Activated T-helper 1 cell treated with anti-CD3 and anti-CD28 coated beads, Interleukin-2, amount 50 U/mL, for 16 hours (primary cell): Measurements from ENCODE around the gene NFU1.
A peak's percentile ranks its signal among the peaks of the same experiment; 100 is the strongest.

Experiments used
- DNase-seq, 2 donors: peaks; one replicate each; pipeline ENCODE4 v3.0.0-alpha.2; 2020; ENCODE audit warnings: low read depth in 1 of 2, low spot score in 1 of 2

NFU1 gene

GRCh38 chr2:69436938-69437750, at the start of gene NFU1:
Gene NFU1, minus strand, starts transcription at chr2:69437435. Its CDS starts 13 bp downstream, at chr2:69437422.
- DNase-seq, result peak; percentile 62 to 79

GRCh38 chr2:69483696-69484095, 46.5 kb upstream of the NFU1 start:
- no peak for DNase-seq

DNA sequence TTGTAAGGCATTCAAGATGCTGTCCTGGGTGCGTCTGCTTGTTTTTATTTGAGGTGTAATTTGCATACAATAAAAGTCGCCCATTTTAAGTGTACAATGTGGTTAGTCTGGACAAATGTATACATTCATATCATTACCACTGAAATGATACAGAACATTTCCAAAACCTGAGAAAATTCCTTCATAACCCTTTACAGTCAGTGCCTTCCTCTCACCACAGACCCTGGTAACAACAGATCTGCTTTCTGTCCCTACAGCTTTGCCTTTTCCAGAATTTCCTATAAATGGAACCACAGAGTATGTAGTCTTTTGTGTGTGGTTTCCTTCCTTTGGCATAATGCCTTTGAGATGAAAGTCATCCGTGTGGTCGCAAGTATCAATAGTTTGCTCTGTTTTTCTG, 45.8 kb upstream of the NFU1 start:
- DNase-seq, result no peak

DNA sequence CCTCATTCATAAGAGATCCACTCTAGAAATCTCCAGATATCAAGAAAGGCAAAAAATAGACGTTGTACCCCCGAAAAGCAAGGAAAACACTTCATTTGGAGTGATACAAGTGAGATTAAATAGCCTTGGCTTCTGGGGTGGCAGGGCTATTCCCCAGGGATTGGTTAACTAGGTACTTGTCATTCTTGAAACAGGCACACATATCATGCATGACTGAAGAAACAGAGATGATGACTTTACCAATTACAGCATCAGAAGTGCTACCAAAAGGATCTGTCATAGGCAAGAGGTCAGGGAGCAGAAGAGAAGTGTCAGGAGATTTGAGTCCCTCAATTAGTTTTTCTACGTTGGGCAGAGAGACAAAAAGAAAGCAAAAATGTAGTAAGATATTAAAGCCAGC, 45.2 kb upstream of the NFU1 start:
- DNase-seq, result no peak

GRCh38 chr2:69481421-69481820, 44.2 kb upstream of the NFU1 start:
- no peak for DNase-seq

DNA sequence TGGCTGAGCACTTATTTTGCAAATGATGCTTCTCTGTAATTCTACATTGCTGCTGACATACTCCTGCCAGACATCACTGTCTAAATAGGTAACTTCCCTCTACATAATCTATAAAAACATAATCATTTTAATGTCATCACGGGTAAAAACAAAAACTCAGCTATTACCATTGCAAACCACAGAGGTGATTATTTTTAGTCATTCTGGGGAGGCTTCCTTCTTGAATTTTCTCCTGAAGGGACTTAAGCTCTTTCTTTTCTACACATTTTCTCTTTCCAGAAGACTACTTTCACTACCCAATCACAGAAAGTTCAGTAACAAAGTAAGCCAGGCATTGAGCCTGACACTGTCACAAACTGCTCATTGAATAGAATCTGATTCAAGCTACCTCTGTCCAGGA, 40.4 kb upstream of the NFU1 start:
- DNase-seq, result no peak

GRCh38 chr2:69474688-69475087, 37.5 kb upstream of the NFU1 start:
- no peak for DNase-seq

GRCh38 chr2:69471793-69472192, 34.6 kb upstream of the NFU1 start:
- DNase-seq, result no peak

DNA sequence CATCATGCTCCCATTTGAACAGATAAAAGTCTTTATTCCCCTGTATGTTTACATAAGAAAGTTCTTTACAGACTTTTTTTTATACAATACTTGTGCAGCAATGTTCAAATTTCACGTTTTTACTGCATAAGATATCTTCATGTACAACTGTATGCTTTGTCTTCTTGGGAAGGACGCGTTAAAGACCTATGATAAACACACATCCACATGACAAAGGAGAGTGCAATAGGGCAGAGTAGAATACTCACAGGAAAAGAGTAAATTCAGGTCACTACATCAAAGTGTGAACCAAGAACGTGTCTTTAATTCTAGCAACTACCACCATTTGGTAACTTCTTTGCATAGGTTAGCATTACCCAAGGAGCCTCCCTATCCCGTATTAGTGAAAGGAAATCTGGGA, 33.7 kb upstream of the NFU1 start:
- no peak for DNase-seq

DNA sequence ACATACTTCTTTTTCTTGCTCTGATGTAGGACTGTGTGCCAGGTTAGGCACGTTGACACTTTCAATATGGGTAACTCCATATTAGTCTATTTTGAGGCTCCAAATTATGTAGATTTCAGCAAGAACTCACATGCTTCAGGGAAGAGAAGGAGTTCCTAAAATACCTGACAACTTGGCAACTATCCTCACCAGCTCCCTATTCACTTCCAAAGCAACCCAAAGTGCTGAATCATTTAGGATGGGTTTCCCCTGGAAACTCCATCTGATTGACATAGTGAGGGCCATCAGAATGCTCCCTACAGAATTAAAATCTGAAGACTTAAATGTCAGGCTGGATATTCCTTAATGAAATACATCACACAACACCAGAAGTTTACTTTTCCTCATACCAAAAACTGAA, 32.5 kb upstream of the NFU1 start:
- DNase-seq, result no peak

GRCh38 chr2:69469375-69469774, 32.1 kb upstream of the NFU1 start:
- DNase-seq, result no peak

- no peak for DNase-seq
These were observed 29.5 kb upstream of the NFU1 start for GRCh38 chr2:69466728-69467127.

DNA sequence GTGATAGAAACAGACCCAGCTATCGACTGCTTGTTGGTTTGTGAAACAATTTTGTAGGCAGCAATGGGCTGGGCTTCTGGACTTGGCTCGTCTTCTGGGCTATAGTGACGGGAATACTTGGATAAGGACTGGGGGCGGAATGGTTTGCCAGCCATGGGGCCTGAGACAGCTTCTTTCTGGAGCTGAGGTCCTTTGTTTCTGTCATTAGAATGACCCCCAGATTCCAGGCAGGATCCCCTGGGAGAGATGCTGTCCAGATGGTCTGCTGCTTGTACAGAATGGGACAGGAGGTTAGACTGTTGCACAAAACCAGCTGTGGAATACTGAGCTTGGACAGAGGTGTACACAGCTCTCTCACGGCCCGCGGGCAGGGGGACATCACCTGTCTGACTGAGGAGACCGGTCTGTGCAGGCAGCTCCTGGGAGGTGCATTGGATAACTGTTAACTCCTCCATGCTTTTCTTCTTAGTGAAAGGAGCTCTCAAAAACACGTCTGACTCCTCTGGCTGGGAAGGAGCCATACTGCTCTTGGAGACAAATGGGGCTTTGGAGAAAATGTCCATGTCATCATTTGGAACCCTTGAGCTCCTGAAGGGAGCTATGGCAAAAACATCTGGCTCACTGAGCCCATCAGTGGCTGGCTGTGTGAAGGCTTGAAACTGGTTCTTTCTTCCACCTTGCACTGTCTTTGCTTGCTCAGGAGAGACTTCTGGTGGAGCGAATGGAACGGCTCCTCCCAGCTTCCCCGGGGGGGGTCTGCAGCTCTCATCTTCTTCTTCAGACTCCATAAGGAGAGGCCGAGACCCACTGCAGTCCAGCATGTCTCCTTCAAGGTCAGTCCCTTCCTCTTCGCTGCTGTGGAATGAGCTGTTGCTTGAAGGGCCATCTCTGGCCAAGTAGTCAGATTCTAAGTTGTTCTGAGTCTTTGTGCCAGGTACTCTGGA, 28.6 kb upstream of the NFU1 start:
- DNase-seq, result no peak

DNA sequence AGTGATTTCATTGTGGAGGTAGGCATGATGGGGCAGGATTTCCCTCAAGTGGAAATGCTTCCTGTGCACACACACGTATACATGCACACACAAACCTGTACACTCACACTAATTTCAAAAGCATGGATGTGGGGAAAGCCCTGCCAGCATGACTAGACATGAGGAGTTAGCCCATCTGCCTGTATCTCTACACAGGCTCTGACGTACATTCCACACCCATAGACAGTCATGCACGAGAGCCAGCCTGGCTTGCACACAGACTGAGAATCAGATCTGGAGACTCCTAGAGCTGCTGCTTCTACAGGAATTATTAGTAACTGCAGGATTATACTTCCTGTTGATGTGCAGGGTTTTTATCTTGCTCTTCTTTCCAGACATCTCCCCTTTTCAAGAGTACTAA, 27.3 kb upstream of the NFU1 start:
- DNase-seq, result no peak

- no peak for DNase-seq
These were observed 25.5 kb upstream of the NFU1 start for GRCh38 chr2:69462780-69463179.

- DNase-seq, result no peak
These were observed 24.2 kb upstream of the NFU1 start for GRCh38 chr2:69461404-69461803.

- DNase-seq, result no peak
These were observed 22.7 kb upstream of the NFU1 start for GRCh38 chr2:69459936-69460335.

DNA sequence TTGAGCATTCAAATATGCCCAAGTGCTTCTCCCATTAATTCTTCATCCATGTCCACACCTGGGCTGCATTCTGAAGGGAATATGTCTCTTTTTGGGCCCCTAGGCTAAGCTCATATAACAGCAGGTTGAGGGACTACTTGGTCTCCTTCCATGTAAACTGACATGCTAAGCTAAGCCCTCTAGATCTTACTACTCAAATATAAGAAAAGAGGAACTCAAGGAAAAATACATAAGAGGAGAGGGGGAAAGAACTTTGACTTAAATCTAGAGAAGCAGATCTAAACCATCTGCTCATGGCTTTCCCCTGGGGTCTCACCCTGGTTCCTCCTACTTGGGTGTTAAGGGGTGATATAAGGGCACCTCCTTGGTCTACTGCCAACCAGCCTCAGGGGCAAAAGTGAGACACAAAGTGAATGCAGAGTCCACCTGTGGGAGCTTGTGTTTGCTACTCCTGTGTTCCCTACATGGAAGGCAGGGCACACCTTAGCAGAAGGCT, 19.8 kb upstream of the NFU1 start:
- DNase-seq, result no peak

- DNase-seq, result no peak
These were observed 18.9 kb upstream of the NFU1 start for GRCh38 chr2:69456154-69456553.

DNA sequence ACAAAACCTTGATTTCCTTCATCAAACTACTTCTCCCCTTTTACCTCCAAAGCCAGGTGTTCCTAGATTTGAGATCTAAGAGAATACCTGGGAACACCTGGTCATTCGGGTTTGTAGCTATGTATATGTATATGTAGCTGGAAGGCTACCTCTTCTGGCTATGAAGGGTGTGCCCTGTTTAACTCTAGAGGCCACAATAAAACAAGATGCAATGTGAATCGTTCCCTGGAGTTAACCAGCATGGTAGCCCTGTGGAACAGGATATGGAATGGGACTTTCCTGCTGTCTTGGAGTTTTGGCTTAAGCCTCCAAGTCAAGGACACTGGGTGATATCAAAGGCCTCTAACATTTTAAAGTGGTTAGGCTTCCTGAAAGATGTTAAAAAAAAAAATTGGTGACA, 17.7 kb upstream of the NFU1 start:
- no peak for DNase-seq

- DNase-seq, result no peak
These were observed 16.4 kb upstream of the NFU1 start for GRCh38 chr2:69453475-69454129.

GRCh38 chr2:69452687-69453086, 15.5 kb upstream of the NFU1 start:
- no peak for DNase-seq
